SK-N-SH (cell line): ENCODE measurements around the gene BEGAIN. TPM values are rescaled to one million over a fixed set of nuclear protein-coding genes. Genes with fewer than 3 reads are reported as not detected.

ENCODE experiments used
- CTCF ChIA-PET: fragments of 300-600, 350-600 bp; formaldehyde crosslinking; extraction: SDS; loops from one replicate; lab custom pipeline; 2021; lab: Yijun Ruan, JAX
- POLR2A ChIA-PET: fragments of 350-600 bp; sonication (Branson Sonifier 250); formaldehyde crosslinking; extraction: SDS; loops from one replicate; lab custom pipeline; 2020; ENCODE audit warnings: antibody characterized with exemption, inconsistent platforms; lab: Yijun Ruan, JAX
- DNase-seq: peaks from one replicate; pipeline ENCODE4 v3.0.0; 2012
- H2AFZ ChIP-seq: fragments of 200-600 bp; sonication (generic); 2 replicates; pipeline ENCODE4 v1.8.1; 2016; ENCODE audit warnings: antibody characterized with exemption, mild to moderate bottlenecking, low read depth
- H3F3A ChIP-seq: fragments of 200-600 bp; sonication (generic); replicated peaks from 2 replicates; pipeline ENCODE3; 2016; ENCODE audit warnings: antibody characterized with exemption, mild to moderate bottlenecking; ENCODE audit not compliant: insufficient read depth
- H3K27ac ChIP-seq, 2 experiments: fragments of 200-500 bp in 1 of 2; fragments of 200-600 bp in 1 of 2; sonication (Bioruptor generic) in 1 of 2; sonication (generic), shearing (Covaris generic) in 1 of 2; 2 replicates each; pipeline versions ENCODE4 v1.5.1 to v1.6.1; 2014 to 2016; ENCODE audit warnings: low read depth in 2 of 2, inconsistent platforms in 1 of 2, low read length in 1 of 2, mild to moderate bottlenecking in 1 of 2, mixed read lengths in 1 of 2
- H3K27me3 ChIP-seq: fragments of 200-600 bp; sonication (generic), shearing (Covaris generic); 2 replicates; pipeline ENCODE4 v1.6.1; 2016; ENCODE audit warnings: mixed run types; ENCODE audit not compliant: insufficient read depth
- H3K36me3 ChIP-seq, 2 experiments: fragments of 200-500 bp in 1 of 2; fragments of 200-600 bp in 1 of 2; sonication (Bioruptor generic) in 1 of 2; sonication (generic) in 1 of 2; replicated peaks in 1 of 2; 2 replicates each; pipeline versions ENCODE3 to v1.5.1; 2014 to 2016; ENCODE audit warnings: low read length in 1 of 2, mild to moderate bottlenecking in 1 of 2; ENCODE audit not compliant: insufficient read depth in 2 of 2, control insufficient read depth in 1 of 2
- H3K4me1 ChIP-seq, 2 experiments: fragments of 200-500 bp in 1 of 2; fragments of 200-600 bp in 1 of 2; sonication (Bioruptor generic) in 1 of 2; sonication (generic), shearing (Covaris generic) in 1 of 2; 2 replicates each; pipeline versions ENCODE4 v1.5.1 to v1.6.1; 2014 to 2016; ENCODE audit warnings: low read depth in 1 of 2, low read length in 1 of 2, mixed run types in 1 of 2; ENCODE audit not compliant: insufficient read depth in 2 of 2, control insufficient read depth in 1 of 2
- H3K4me2 ChIP-seq: fragments of 200-600 bp; sonication (generic), shearing (Covaris generic); 2 replicates; pipeline ENCODE4 v1.6.1; 2017; ENCODE audit warnings: mixed run types
- H3K4me3 ChIP-seq, 2 experiments: fragments of 200-500 bp in 1 of 2; fragments of 200-600 bp in 1 of 2; sonication (Bioruptor generic) in 1 of 2; sonication (generic), shearing (Covaris generic) in 1 of 2; 2 replicates each; pipeline versions ENCODE4 v1.5.1 to v1.8.1; 2014 to 2016; ENCODE audit warnings: low read depth in 2 of 2, inconsistent platforms in 1 of 2, low read length in 1 of 2, mild to moderate bottlenecking in 1 of 2, mixed read lengths in 1 of 2, moderate library complexity in 1 of 2
- H3K79me2 ChIP-seq: fragments of 200-600 bp; sonication (generic); 2 replicates; pipeline ENCODE4 v1.8.1; 2017; ENCODE audit warnings: mild to moderate bottlenecking; ENCODE audit not compliant: insufficient read depth
- H3K9ac ChIP-seq: fragments of 200-600 bp; sonication (generic); 2 replicates; pipeline ENCODE4 v1.6.1; 2017; ENCODE audit warnings: mixed run types
- H3K9me2 ChIP-seq: fragments of 200-600 bp; sonication (generic); 2 replicates; pipeline ENCODE4 v1.6.1; 2017; ENCODE audit warnings: mixed run types
- H3K9me3 ChIP-seq: fragments of 200-600 bp; sonication (generic); 2 replicates; pipeline ENCODE4 v1.6.1; 2017; ENCODE audit warnings: mixed run types, mild to moderate bottlenecking, moderate library complexity
- H4K20me1 ChIP-seq: fragments of 200-600 bp; sonication (generic); 2 replicates; pipeline ENCODE4 v1.6.1; 2017; ENCODE audit warnings: mild to moderate bottlenecking, mixed run types; ENCODE audit not compliant: insufficient read depth
- CTCF ChIP-seq: fragments of 200-600 bp; sonication (generic); IDR thresholded peaks from 2 replicates; pipeline ENCODE4 v1.6.1; 2017; ENCODE audit warnings: antibody characterized with exemption, mild to moderate bottlenecking, moderate library complexity
- EP300 ChIP-seq, 2 experiments: IDR thresholded peaks; 2 replicates each; pipeline versions ENCODE4 v1.4.0 to v1.6.1; 2012; ENCODE audit warnings: borderline replicate concordance in 1 of 2, low read depth in 1 of 2, low read length in 1 of 2
- EZH2phosphoT487 ChIP-seq: fragments of 200-600 bp; sonication (generic); IDR thresholded peaks from 2 replicates; pipeline ENCODE4 v1.6.1; 2017; ENCODE audit warnings: low read depth, mixed run types, mild to moderate bottlenecking, antibody characterized with exemption, moderate library complexity, borderline replicate concordance
- GABPA ChIP-seq: IDR thresholded peaks from 2 replicates; pipeline ENCODE4 v1.4.0; 2012; ENCODE audit warnings: low read depth, mild to moderate bottlenecking
- GATA2 ChIP-seq: sonication (generic); formaldehyde crosslinking; IDR thresholded peaks from 2 replicates; pipeline ENCODE4 v1.5.0; 2020; ENCODE audit warnings: mild to moderate bottlenecking, missing genetic modification reagents
- IRF3 ChIP-seq: fragments of 150-350 bp; IDR thresholded peaks from 2 replicates; pipeline ENCODE4 v1.6.1; 2016; ENCODE audit warnings: mild to moderate bottlenecking, low read depth, low read length
- NRF1 ChIP-seq: IDR thresholded peaks from 2 replicates; pipeline ENCODE4 v1.6.1; 2012; ENCODE audit warnings: low read depth, mild to moderate bottlenecking, low read length
- RAD21 ChIP-seq: IDR thresholded peaks from 2 replicates; pipeline ENCODE4 v1.6.1; 2012; ENCODE audit warnings: mild to moderate bottlenecking, low read length
- TCF12 ChIP-seq: IDR thresholded peaks from 2 replicates; pipeline ENCODE4 v1.4.0; 2012
- WGBS: methylation state at CpG from one replicate; pipeline ENCODE4 v1.1.6; 2017; ENCODE audit warnings: low lambda C conversion rate; 5-methylcytosine and 5-hydroxymethylcytosine counted together
- polyA plus RNA-seq, 3 experiments: library from polyadenylated mRNA; depleted of rRNA; stranded (reverse); fragments of >200 nt; gene quantifications; 2 replicates each; pipeline ENCODE4 v1.2.3, GENCODE V29; 2012

Gene BEGAIN
- polyA plus RNA-seq, 1 of the 3 experiments (the other 2 are of a cell fraction) = 4.2 TPM

GRCh38 chr14:100556140-100556475, 31.1 kb downstream of the BEGAIN start:
- Histone ChIP-seq H3K4me3 (no peak overlapping the region), H3K4me1 (peaks cover 0 to 97% of the 10 kb centered on the region in 2 experiments; a peak in 1 of 4 replicates), H3K27ac (peak overlapping the region in 1 of 2 experiments; percentile 39; a peak in 1 of 4 replicates), H3K9me2 (no peaks in the 10 kb centered on the region), H4K20me1 (no peaks in the 10 kb centered on the region), H2AFZ (no peak overlapping the region), H3K4me2 (no peak overlapping the region), H3K9ac (no peak overlapping the region), H3K9me3 (no peaks in the 10 kb centered on the region), H3F3A (no peaks in the 10 kb centered on the region), H3K79me2 (no peaks in the 10 kb centered on the region), H3K27me3 (no peaks in the 10 kb centered on the region), H3K36me3 (no peaks in the 10 kb centered on the region)
- DNase-seq = no peak
- WGBS = 93% methylated on average over 8 of the region's 12 CpGs
- ChIA-PET POLR2A (interaction anchor here (1.3 kb wide), 1 partner anchor 172 kb away, joined by 4 read pairs; no protein-coding TSS in a partner anchor), CTCF (interaction anchor here (1.0 to 2.1 kb wide), 7 partner anchors 16 to 171 kb away, joined by 3 to 6 read pairs (median 3); no protein-coding TSS in a partner anchor)
- TF ChIP-seq GATA2 (CRISPR knock-in tag) (no peak), CTCF (no peak), RAD21 (no peak), EZH2phosphoT487 (no peak), TCF12 (no peak)

GRCh38 chr14:100555436-100556139, 31.6 kb downstream of the BEGAIN start:
- Histone ChIP-seq H3K4me1 (peaks cover 0 to 97% of the 10 kb centered on the region in 2 experiments; a peak in 1 of 4 replicates), H3K4me3 (no peak overlapping the region), H3K4me2 (no peak overlapping the region), H3K9ac (no peak overlapping the region), H3K27ac (peak overlapping the region in 1 of 2 experiments; percentile 58; a peak in 1 of 4 replicates), H3K9me3 (no peaks in the 10 kb centered on the region), H3K27me3 (no peaks in the 10 kb centered on the region), H3K9me2 (no peaks in the 10 kb centered on the region), H3K36me3 (no peaks in the 10 kb centered on the region), H3K79me2 (no peaks in the 10 kb centered on the region), H4K20me1 (no peaks in the 10 kb centered on the region), H3F3A (no peaks in the 10 kb centered on the region), H2AFZ (no peak overlapping the region)
- DNase-seq = no peak
- CTCF ChIA-PET = interaction anchor here (1.0 to 2.1 kb wide), 5 partner anchors 90 to 138 kb away, joined by 3 to 6 read pairs (median 5); no protein-coding TSS in a partner anchor
- 78% methylated on average over 15 of the region's 24 CpGs for WGBS
- TF ChIP-seq NRF1 = no peak
- no peak for TF ChIP-seq EP300 (IDR thresholded peaks at IDR 0.05; ENCODE audit: borderline replicate concordance in 1 of 2, low read depth in 1 of 2, low read length in 1 of 2)
- no peak for TF ChIP-seq GABPA
- TF ChIP-seq TCF12 = no peak
- TF ChIP-seq IRF3 = no peak
- TF ChIP-seq GATA2 (CRISPR knock-in tag) = no peak
- POLR2A ChIA-PET = interaction anchor here (1.3 kb wide), 1 partner anchor 172 kb away, joined by 4 read pairs; no protein-coding TSS in a partner anchor
